ENCODE measurements around the gene ASXL1.
"Not testable (repeated sequence)": the region's sequence is repeated elsewhere in the genome, so short reads cannot be mapped to it uniquely, and the experiment has no call there.

ASXL1 gene

GRCh38 chr20:32363492-32363891 is 5.4 kb downstream of the ASXL1 start:
- no peak for DNase-seq

DNA sequence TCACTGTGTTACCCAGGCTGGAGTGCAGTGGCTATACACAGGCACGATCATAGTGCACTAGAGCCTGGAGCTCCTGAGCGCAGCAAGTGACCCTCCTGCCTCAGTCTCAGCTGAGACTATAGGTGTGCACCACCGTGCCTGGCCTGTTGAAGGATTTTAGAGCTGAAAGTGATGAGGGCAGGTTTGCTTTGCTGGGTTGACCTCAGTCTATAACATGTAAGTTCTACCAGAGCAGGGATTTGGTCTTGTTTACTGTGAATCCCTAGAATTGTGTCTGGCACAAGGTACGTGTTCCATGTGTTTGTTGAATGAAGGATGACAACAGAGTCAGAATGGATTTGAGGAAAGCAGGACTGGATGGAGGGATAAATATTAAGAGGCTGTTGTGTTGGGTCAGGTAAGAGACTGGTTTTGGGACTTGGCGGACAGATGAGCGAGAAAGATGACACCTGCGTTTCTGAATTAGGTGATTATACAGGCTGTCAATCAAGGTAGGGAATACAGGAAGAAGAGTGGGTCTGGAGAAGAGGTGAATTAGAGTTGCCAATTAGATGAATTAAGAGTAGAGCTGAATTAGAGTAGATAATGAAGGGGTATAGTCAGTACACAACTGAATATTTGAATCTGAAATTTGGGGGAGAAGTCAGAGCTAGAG is 6.5 kb downstream of the ASXL1 start:
- DNase-seq = no peak

DNA sequence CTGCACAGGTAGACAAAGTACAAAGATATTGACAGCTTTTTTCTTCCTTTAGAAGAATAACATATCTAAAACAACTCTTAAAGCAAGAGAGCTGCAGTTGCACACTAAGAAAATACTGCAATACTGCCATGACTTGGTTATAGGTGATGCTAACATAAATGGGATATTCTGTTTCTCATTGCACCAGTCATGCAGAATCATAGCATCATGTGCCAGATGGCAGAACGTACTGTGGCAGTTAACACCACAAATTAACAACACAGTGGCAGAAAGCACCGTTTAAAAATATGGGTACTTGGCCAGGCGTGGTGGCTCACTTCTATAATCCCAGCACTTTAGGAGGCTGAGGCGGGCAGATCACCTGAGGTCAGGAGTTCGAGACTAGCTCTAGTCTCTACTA is 7.4 kb downstream of the ASXL1 start:
- DNase-seq = no peak

- no peak for DNase-seq
Observed at GRCh38 chr20:32366380-32366779, 8.2 kb downstream of the ASXL1 start.

DNA sequence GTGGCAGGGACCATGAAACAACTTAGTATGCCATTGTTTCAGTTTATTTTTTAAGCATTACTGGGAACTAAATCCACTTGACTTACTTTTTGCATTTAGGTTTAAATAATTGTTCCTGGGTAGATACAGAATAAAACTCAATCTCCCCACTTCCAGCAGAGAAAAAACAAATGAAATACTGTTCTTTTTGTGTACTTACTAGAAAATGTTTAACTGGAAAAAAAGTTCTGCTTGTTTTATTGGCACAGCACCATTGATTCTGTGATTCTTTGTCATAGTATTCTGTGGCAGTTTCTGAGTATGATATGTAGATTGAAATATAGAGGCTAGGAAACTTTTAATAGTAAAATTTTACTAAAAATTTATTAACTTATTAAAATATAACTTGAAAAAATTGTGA is 10.2 kb downstream of the ASXL1 start:
- no peak for DNase-seq

- peak; percentile 22 for DNase-seq
Observed at GRCh38 chr20:32368925-32369324, 10.8 kb downstream of the ASXL1 start.

- DNase-seq = no peak
Observed at GRCh38 chr20:32370897-32371296, 12.8 kb downstream of the ASXL1 start.

- no peak for DNase-seq
Observed at GRCh38 chr20:32378461-32378860, 20.3 kb downstream of the ASXL1 start.

DNA sequence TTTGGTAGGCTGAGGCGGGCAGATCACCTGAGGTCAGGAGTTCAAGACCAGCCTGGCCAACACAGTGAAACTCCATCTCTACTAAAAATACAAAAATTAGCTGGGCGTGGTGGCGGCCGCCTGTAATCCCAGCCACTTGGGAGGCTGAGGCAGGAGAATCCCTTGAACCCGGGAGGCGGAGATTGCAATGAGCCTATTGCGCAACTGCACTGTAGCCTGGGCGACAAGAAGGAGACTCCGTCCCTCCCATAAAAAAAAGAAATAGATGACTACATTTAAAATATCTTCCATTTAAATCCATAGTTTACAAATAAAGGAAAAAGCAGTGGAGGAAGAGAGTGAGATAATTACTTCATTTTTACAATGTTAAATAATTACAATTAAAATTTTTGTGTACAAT is 21.9 kb downstream of the ASXL1 start:
- not testable (repeated sequence) for DNase-seq

DNA sequence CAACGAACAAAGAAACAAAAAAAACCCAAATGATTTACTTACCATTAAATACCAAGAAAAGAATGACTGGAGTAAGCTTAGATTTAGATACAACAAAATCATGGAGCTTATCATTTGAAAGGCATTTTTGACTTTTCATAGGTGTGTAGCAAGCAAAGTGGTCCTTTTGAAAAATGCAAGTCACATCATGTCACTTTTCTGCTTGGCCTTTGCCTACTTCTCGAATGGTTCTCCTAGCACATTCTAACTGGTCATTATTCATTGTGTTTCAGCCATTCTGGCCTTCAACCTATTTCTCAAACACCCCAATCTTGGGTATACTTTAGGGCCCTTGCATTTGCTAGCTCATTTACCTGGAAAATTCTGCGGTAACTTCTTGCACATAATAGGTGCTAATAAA is 22.6 kb downstream of the ASXL1 start:
- no peak for DNase-seq

- DNase-seq = no peak
Observed at GRCh38 chr20:32382102-32382950, 24.2 kb downstream of the ASXL1 start.

GRCh38 chr20:32383441-32383840 is 25.3 kb downstream of the ASXL1 start:
- not testable (repeated sequence) for DNase-seq

DNA sequence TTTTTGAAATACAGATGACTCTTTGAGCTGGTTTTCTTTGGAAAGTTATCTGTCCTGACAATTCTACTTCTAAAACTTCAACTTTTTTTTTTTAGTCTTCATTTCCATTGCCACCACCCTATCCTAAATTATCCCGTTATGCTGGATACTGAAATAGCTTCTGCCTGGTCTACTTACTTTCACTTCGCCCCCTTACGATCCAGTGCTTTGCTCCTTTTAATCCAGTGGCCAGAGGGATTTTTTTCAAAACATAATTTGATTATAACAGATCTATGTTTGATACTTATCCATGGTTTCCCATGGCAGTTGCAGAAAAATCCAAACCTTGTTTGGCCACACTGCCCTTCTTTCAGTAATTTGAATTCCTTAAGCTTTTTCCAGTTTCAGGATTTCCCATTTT is 27.4 kb downstream of the ASXL1 start:
- DNase-seq = no peak

DNA sequence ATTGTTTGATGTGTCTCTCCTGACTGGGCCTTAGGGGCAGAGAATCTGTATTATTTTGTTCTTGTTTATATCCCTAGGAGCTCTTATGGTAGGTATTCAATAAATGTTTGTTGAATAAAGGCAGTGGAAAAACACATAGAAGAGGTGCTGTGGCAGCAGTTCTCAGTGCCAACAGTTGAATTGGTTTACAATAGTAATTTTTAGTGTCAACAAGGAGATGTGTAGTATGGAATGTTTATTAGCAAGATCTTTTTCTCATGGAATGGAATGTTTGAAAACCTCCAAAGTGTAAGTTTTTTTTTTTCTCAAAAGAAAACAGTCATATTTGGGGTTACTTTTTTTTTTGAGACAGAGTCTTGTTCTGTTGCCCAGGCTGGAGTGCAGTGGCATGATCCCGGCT is 28.0 kb downstream of the ASXL1 start:
- no peak for DNase-seq

GRCh38 chr20:32387252-32387651 is 29.1 kb downstream of the ASXL1 start:
- DNase-seq = peak; percentile 75

DNA sequence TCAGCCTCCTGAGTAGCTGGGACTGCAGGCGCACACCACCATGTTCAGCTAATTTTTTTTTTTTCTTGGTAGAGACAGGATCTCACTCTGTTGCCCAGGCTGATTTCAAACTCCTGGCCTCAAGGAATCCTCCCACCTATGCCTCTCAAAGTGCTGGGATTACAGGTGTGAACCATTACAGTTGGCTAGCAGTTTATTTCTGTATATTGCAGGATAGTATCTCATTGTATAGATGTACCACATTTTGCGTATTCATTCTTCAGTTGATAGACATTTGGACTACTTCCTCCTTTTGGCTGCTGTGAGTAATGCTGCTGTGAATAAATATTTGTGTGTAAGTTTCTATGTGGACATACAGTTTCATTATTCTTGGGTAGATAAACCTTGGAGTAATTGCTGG is 32.9 kb downstream of the ASXL1 start:
- DNase-seq = peak; percentile 85

DNA sequence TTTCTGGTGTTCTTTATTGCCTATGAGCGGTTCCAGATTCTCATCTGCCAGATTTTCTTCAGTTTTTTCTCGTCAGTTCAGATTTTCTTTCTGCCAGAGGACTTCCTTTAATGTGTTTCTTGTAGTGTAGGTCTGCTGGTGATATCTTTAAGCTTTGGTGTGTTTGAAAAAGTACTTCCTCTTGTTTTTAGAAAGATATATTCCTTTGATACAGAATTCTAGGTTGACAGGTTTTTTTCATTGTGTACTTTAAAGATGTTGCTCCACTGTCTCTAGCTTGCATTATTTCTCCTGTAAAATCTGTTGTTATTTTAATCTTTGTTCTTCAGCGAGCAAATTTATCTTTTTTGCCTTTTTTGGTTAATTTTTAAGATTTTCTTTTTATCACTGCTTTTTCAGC is 36.9 kb downstream of the ASXL1 start:
- no peak for DNase-seq

DNA sequence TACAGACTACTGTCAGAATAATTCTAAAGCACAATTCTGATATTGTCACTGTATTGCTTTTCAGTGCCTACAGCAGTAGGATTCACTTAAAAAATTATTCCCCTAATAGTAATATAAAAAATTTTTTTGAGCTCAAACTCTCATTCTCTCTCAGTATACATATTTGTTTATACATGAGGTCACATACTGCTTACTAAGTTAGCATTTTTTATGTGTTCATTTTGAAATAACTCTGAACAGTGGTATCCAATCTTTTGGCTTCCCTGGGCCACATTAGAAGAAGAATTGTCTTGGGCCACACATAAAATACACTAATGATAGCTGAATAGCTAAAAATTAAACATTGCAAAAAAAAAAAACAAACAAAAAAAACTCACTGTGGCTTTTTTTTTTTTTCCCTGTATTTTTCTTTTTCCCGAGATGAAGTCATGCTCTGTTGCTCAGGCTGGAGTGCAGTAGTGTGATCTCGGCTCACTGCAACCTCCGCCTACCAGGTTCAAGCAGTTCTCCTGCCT is 38.6 kb downstream of the ASXL1 start:
- no peak for DNase-seq

DNA sequence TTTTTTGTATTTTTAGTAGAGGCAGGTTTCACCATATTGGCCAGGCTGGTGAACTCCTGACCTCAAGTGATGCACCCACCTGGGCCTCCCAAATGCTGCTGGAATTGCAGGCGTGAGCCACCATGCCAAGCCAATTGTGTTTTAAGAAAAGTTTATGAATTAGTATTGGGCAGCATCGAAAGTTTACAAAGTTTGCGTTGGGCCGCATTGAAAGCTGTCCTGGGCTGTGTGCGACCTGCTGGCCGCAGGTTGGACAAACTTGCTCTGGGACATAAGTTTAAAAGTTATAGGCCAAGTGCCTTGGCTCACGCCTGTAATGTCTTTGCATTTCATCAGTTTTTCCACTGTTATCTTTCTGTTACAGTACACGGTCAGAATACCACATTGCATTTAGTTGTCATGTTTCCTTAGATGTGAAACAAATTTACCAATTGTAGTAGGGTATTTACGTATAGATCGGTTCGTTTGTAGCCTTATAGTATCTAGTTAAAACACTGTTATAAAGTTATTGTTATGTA is 39.5 kb downstream of the ASXL1 start:
- DNase-seq = no peak

DNA sequence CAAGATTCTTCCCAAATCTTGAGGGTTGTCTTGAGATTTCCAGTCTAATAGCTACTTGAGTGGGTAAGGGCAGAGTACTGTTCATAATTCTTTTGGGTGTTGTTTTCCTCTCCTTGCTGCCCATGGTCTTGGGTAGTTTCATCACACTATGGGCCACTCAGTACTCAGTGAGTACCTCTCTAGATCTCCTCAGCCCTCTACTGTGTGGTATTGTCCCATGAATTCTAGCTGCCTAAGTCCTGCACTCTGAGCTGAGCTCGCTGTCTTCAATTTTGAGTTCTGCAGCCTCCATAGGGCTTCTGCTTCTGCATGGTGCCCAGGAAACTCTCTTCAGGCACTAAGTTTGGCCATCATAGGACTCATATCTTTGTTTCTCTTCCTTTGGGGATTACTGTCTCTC is 42.3 kb downstream of the ASXL1 start:
- no peak for DNase-seq

DNA sequence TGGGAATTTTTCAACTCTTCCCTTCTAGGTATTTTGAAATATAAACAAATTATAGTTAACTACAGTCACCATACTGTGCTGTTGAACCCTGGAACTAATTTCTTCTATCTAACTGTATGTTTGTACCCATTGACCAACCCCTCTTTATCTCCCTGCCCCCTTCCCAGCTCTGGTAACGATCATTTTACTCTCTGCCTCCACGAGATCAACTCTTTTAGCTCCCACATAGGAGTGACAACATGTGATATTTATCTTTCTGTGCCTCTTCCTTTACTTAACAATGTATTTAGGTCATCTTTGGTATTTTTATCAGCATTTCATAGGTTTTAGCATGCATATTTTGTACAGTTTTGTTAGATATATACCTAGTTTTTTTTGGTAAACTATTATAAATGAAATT is 45.9 kb downstream of the ASXL1 start:
- DNase-seq = no peak

DNA sequence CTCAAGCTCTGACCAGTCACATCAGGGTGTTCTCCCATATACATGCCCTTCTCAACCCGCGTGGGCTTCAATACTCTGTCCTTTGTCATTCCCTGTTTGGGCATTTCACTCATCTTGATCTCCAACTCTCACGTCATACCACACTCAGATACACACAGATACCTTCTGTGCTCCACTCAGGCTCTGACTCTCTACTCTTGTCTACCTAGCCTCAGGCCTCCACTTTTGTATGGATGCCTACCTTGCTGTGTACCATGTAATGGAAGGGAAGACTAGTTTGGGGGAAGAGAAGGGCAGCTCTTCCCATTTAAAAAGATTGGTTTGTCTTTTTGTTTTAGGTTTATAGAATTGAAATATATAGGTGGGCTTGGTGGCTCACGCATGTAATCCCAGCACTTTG is 48.6 kb downstream of the ASXL1 start:
- DNase-seq = no peak

- DNase-seq = not testable (repeated sequence)
Observed at GRCh38 chr20:32407131-32407750, 49.1 kb downstream of the ASXL1 start.
